GM12878 (cell line): ENCODE measurements around the gene FAM193B. TPM values are rescaled to one million over a fixed set of nuclear protein-coding genes. Genes with fewer than 3 reads are reported as not detected.

Experiments
- ATAC-seq: fragments of 200-7000 bp; cut with Tn5 transposase; 3 replicates; pipeline ENCODE4 v1.9.1; 2020; ENCODE audit warnings: mild to moderate bottlenecking, moderate library complexity
- BruUV-seq: library from RNA; stranded (reverse); fragments of 400-500 nt; replicated peaks from 2 replicates; lab custom pipeline; 2021; lab: Mats Ljungman, UMichigan
- CTCF ChIA-PET: fragments of 300-600 bp; sonication (Branson Sonifier 250); formaldehyde crosslinking; extraction: SDS; loops from one replicate; lab custom pipeline; 2021; ENCODE audit warnings: inconsistent platforms; lab: Yijun Ruan, JAX
- POLR2A ChIA-PET: fragments of 350-600 bp; formaldehyde crosslinking; extraction: SDS; loops from one replicate; lab custom pipeline; 2021; ENCODE audit warnings: inconsistent platforms; lab: Charles Lee
- RAD21 ChIA-PET: fragments of 300-600 bp; sonication (Branson Sonifier 250); formaldehyde crosslinking; loops from one replicate; lab custom pipeline; 2023; ENCODE audit warnings: antibody characterized with exemption; ENCODE audit not compliant: unreplicated experiment; lab: Charles Lee
- SMC1A ChIA-PET: fragments of 300-600 bp; sonication (Branson Sonifier 250); formaldehyde crosslinking; loops from one replicate; lab custom pipeline; 2023; ENCODE audit not compliant: unreplicated experiment, uncharacterized antibody; lab: Charles Lee
- DNase-seq: peaks from one replicate; pipeline ENCODE4 v3.0.0-alpha.2; 2011; ENCODE audit warnings: low read depth, low spot score
- FAIRE-seq: peaks from 3 replicates; lab custom pipeline; 2011; peaks lifted over from hg19 to GRCh38; lab: Jason Lieb, UNC
- H2AFZ ChIP-seq: 2 replicates; pipeline ENCODE4 v1.6.0; 2011; ENCODE audit warnings: low read depth, low read length, control low read depth; ENCODE audit not compliant: control insufficient read depth
- H3K27ac ChIP-seq: 2 replicates; pipeline ENCODE4 v1.5.1; 2011; ENCODE audit warnings: control low read depth; ENCODE audit not compliant: control insufficient read depth, insufficient read depth
- H3K27me3 ChIP-seq, 2 experiments: replicated peaks in 1 of 2; 2 replicates each; pipeline versions ENCODE4 v1.6.0 to v1.6.1; 2011; ENCODE audit warnings: low read length in 1 of 2; ENCODE audit not compliant: control insufficient read depth in 2 of 2, insufficient read depth in 2 of 2
- H3K36me3 ChIP-seq, 2 experiments: 2 replicates each; pipeline ENCODE4 v1.5.1; 2011; ENCODE audit warnings: low read length in 1 of 2; ENCODE audit not compliant: control insufficient read depth in 2 of 2, insufficient read depth in 2 of 2
- H3K4me1 ChIP-seq: 2 replicates; pipeline ENCODE4 v1.6.1; 2011; ENCODE audit warnings: mild to moderate bottlenecking, low read length, moderate library complexity, mixed read lengths; ENCODE audit not compliant: control insufficient read depth, insufficient read depth
- H3K4me2 ChIP-seq: 2 replicates; pipeline ENCODE4 v1.6.0; 2011; ENCODE audit warnings: control low read depth; ENCODE audit not compliant: control insufficient read depth, insufficient read depth
- H3K4me3 ChIP-seq: fragments of 200-600 bp; sonication (generic); 2 replicates; pipeline ENCODE4 v1.5.1; 2016
- H3K79me2 ChIP-seq: 2 replicates; pipeline ENCODE4 v1.6.0; 2011; ENCODE audit warnings: low read length; ENCODE audit not compliant: control insufficient read depth, insufficient read depth
- H3K9ac ChIP-seq: 2 replicates; pipeline ENCODE4 v1.8.0; 2011; ENCODE audit warnings: low read length, control low read depth, mixed read lengths; ENCODE audit not compliant: control insufficient read depth, insufficient read depth
- H3K9me3 ChIP-seq: replicated peaks from 3 replicates; pipeline ENCODE4 v1.5.1; 2011; ENCODE audit warnings: mild to moderate bottlenecking, low read length; ENCODE audit not compliant: control insufficient read depth, insufficient read depth
- H4K20me1 ChIP-seq: 2 replicates; pipeline ENCODE4 v1.6.0; 2011; ENCODE audit not compliant: control insufficient read depth, insufficient read depth
- BACH1 ChIP-seq: fragments of 450-650 bp; IDR thresholded peaks from 2 replicates; pipeline ENCODE4 v1.6.1; 2017; ENCODE audit warnings: mild to moderate bottlenecking, borderline replicate concordance
- BCL11A ChIP-seq: IDR thresholded peaks from 2 replicates; pipeline ENCODE4 v1.6.1; 2011; ENCODE audit warnings: low read depth, low read length
- BRCA1 ChIP-seq: IDR thresholded peaks from 2 replicates; pipeline ENCODE4 v1.6.1; 2011; ENCODE audit warnings: low read depth, low read length, improper control_type of control experiment
- CBX3 ChIP-seq: fragments of 200-600 bp; sonication (generic); IDR thresholded peaks from 2 replicates; pipeline ENCODE4 v1.6.1; 2016; ENCODE audit warnings: low read depth, borderline replicate concordance
- CBX5 ChIP-seq: sonication (generic); IDR thresholded peaks from 2 replicates; pipeline ENCODE4 v1.6.1; 2016; ENCODE audit warnings: low read depth, moderate library complexity, mild to moderate bottlenecking, inconsistent platforms
- CUX1 ChIP-seq: IDR thresholded peaks from 2 replicates; pipeline ENCODE4 v1.6.1; 2012; ENCODE audit warnings: improper control_type of control experiment, low read depth, low read length; ENCODE audit not compliant: insufficient replicate concordance
- EP300 ChIP-seq, 2 experiments: fragments of 150-350 bp in 1 of 2; IDR thresholded peaks; 2 replicates each; pipeline ENCODE4 v1.6.1; 2011 to 2012; ENCODE audit warnings: low read depth in 2 of 2, low read length in 2 of 2, borderline replicate concordance in 1 of 2, improper control_type of control experiment in 1 of 2, inconsistent platforms in 1 of 2; ENCODE audit not compliant: control insufficient read depth in 1 of 2
- HCFC1 ChIP-seq: fragments of 150-350 bp; IDR thresholded peaks from 2 replicates; pipeline ENCODE4 v1.6.1; 2014; ENCODE audit warnings: low read length
- MAX ChIP-seq: IDR thresholded peaks from 2 replicates; pipeline ENCODE4 v1.6.1; 2012; ENCODE audit warnings: low read depth, low read length, improper control_type of control experiment
- NFXL1 ChIP-seq: fragments of 450-650 bp; IDR thresholded peaks from 2 replicates; pipeline ENCODE4 v1.6.1; 2017; ENCODE audit warnings: antibody characterized with exemption, mild to moderate bottlenecking, borderline replicate concordance
- NKRF ChIP-seq: fragments of 450-650 bp; conservative IDR thresholded peaks from 2 replicates; pipeline ENCODE4 v1.6.1; 2017; ENCODE audit warnings: mild to moderate bottlenecking, moderate library complexity
- NRF1 ChIP-seq: conservative IDR thresholded peaks from 2 replicates; pipeline ENCODE4 v1.6.1; 2011; ENCODE audit warnings: mild to moderate bottlenecking, low read depth, low read length, improper control_type of control experiment
- POU2F2 ChIP-seq: IDR thresholded peaks from 3 replicates; pipeline ENCODE4 v1.6.1; 2011; ENCODE audit warnings: low read depth, mild to moderate bottlenecking, low read length, borderline replicate concordance
- YY1 ChIP-seq: IDR thresholded peaks from 2 replicates; pipeline ENCODE4 v1.6.1; 2011; ENCODE audit warnings: low read depth, mild to moderate bottlenecking, low read length
- ZNF622 ChIP-seq: fragments of 450-650 bp; IDR thresholded peaks from 2 replicates; pipeline ENCODE4 v1.6.1; 2017; ENCODE audit warnings: mild to moderate bottlenecking, inconsistent platforms
- WGBS: methylation state at CpG from one replicate; pipeline ENCODE4 v1.1.6; 2016; ENCODE audit warnings: low lambda C conversion rate; ENCODE audit not compliant: insufficient replicate concordance, insufficient coverage; ENCODE audit errors: missing lambda C conversion rate; 5-methylcytosine and 5-hydroxymethylcytosine counted together
- in situ Hi-C: fragments of 300-500 bp; cut with MboI; formaldehyde crosslinking; loops from 9 replicates; pipeline ENCODE4 v1.14.3; 2018; ENCODE audit warnings: mixed read lengths
- intact Hi-C: fragments of 100-400 bp; cut with micrococcal nuclease; formaldehyde crosslinking; loops from one replicate; pipeline ENCODE4 v1.14.2; 2022; ENCODE audit not compliant: unreplicated experiment
- polyA plus RNA-seq, 11 experiments: library from polyadenylated mRNA; depleted of rRNA in 4 of 11; unstranded in 6 of 11; stranded (reverse) in 5 of 11; fragments of >200 nt; fragmentation: Nextera tagmentation in 4 of 11; fragmentation: Illumina TruSeq in 1 of 11; extraction: Ambion mirVana in 4 of 11; extraction: Trizol in 1 of 11; gene quantifications; 1 replicate in 1 of 11; 2 replicates in 10 of 11; pipeline versions ENCODE4 v1.2.1 to v1.2.3, GENCODE V29; 2011 to 2016; ENCODE audit warnings: inconsistent platforms in 2 of 11, missing spikeins in 2 of 11, low read depth in 1 of 11
- total RNA-seq, 4 experiments: library from RNA; depleted of rRNA in 3 of 4; stranded (reverse); fragments of >200 nt in 3 of 4; fragmentation: Illumina TruSeq in 1 of 4; extraction: Trizol in 1 of 4; gene quantifications; 2 replicates each; pipeline versions ENCODE4 v1.2.1 to v1.2.3, GENCODE V29; 2013 to 2021
- TF ChIP-seq, protein P1 (sequence below): IDR thresholded peaks from 2 replicates; pipeline ENCODE4 v1.6.1; 2011; ENCODE audit warnings: low read depth, mild to moderate bottlenecking, low read length, moderate library complexity, borderline replicate concordance; ENCODE audit errors: extremely low read depth

The FAM193B gene
- total and polyA plus RNA-seq, 10 of the 15 experiments (the other 5 are each of a cell fraction or from before 2014, with no cell fraction given), result 3.3 to 47.0 (median 25.1) TPM

DNA sequence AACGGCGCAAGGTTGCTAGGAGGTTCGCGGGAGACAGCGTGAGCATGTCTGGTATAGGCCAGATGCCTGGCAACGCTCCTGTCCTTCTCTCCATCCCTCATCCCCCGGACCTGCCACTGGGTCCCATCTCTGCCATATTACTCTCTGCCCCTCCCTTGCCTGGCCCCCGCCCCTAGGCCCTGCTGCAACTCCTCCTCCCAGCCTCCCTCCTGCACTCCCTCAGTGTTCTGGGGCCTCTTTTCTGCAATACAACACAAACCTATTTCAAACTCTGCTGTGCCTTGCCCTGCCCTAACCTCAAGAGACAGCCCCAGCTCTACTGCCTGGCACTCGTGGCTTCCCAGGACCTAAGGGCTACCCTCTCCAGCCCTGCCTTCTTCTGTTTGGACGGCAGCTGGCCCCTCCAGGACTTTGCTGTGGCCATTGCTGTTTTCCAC lies 72.0 kb downstream of the FAM193B start:
- Histone ChIP-seq H3K9me3 (no peaks in the 10 kb centered on the region), H4K20me1 (no peaks in the 10 kb centered on the region), H3K36me3 (no peaks in the 10 kb centered on the region; a peak in 2 of 4 replicates), H3K9ac (no peak overlapping the region), H3K27me3 (no peaks in the 10 kb centered on the region), H3K79me2 (no peaks in the 10 kb centered on the region), H3K4me3 (no peak overlapping the region), H3K27ac (no peak overlapping the region), H3K4me1 (peaks cover 12% of the 10 kb centered on the region), H3K4me2 (no peak overlapping the region), H2AFZ (no peak overlapping the region)
- CTCF ChIA-PET, result no interaction called here
- SMC1A ChIA-PET, result no interaction called here
- in situ Hi-C loops (no loop called here), intact Hi-C loops (no loop called here)
- RAD21 ChIA-PET, result no interaction called here
- DNase-seq (no peak), FAIRE-seq (no peak), ATAC-seq (no peak)
- 86% methylated on average over 10 of the region's 10 CpGs for WGBS
- POLR2A ChIA-PET, result no interaction called here
- BruUV-seq, result no TSS peak
- TF ChIP-seq CUX1 (no peak), BACH1 (no peak), NRF1 (no peak), HCFC1 (no peak), YY1 (no peak), BRCA1 (no peak), POU2F2 (no peak), ZNF622 (no peak), BCL11A (no peak), CBX5 (no peak), CBX3 (no peak), NKRF (no peak), NFXL1 (no peak), MAX (no peak), EP300 (IDR thresholded peaks at IDR 0.05; ENCODE audit: borderline replicate concordance in 1 of 2, control insufficient read depth in 1 of 2, low read depth in 2 of 2, low read length in 2 of 2) (no peak)
- TF ChIP-seq, protein P1, sequence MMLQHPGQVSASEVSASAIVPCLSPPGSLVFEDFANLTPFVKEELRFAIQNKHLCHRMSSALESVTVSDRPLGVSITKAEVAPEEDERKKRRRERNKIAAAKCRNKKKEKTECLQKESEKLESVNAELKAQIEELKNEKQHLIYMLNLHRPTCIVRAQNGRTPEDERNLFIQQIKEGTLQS, result no peak
